Chondrocyte (in vitro differentiated cells): ENCODE data around the gene CILP. TPM values are rescaled to one million over a fixed set of nuclear protein-coding genes. Genes with fewer than 3 reads are reported as not detected.
"Not testable (repeated sequence)": the region's sequence is repeated elsewhere in the genome, so short reads cannot be mapped to it uniquely, and the experiment has no call there.

Experiments used
- DNase-seq: peaks from one replicate; pipeline ENCODE4 v3.0.0; 2021; ENCODE audit warnings: mixed read lengths, low spot score
- H3K27ac Mint-ChIP-seq: one replicate; pipeline ENCODE4 v1.8.0; 2021; ENCODE audit warnings: mild to moderate bottlenecking, moderate library complexity, mixed read lengths; ENCODE audit not compliant: unreplicated experiment
- H3K27me3 Mint-ChIP-seq: 2 replicates; pipeline ENCODE4 v1.8.0; 2021; ENCODE audit warnings: low read depth, mixed read lengths
- H3K36me3 Mint-ChIP-seq: 2 replicates; pipeline ENCODE4 v1.8.0; 2021; ENCODE audit warnings: low read depth, mixed read lengths
- H3K4me1 Mint-ChIP-seq: 2 replicates; pipeline ENCODE4 v1.8.0; 2021; ENCODE audit warnings: low read depth, mild to moderate bottlenecking, mixed read lengths
- H3K4me3 Mint-ChIP-seq: one replicate; pipeline ENCODE4 v1.8.0; 2021; ENCODE audit warnings: mild to moderate bottlenecking, moderate library complexity, mixed read lengths; ENCODE audit not compliant: unreplicated experiment
- H3K9me3 Mint-ChIP-seq: 2 replicates; pipeline ENCODE4 v1.8.0; 2021; ENCODE audit warnings: low read depth, mixed read lengths
- CTCF ChIP-seq: fragments of 200-600 bp; sonication (generic); IDR thresholded peaks from 2 replicates; pipeline ENCODE4 v1.5.0; 2021; ENCODE audit warnings: antibody characterized with exemption, mild to moderate bottlenecking, moderate library complexity
- total RNA-seq: library from RNA; stranded (reverse); gene quantifications from 3 replicates; pipeline ENCODE4 v1.2.1, GENCODE V29; 2021

CILP gene
- total RNA-seq, 1 donor from 2014 or later, result 0.22 TPM

- Mint-ChIP-seq H3K27ac (no peak overlapping the region), H3K4me1 (no peaks in the 10 kb centered on the region), H3K36me3 (no peaks in the 10 kb centered on the region), H3K27me3 (no peaks in the 10 kb centered on the region), H3K4me3 (no peak overlapping the region), H3K9me3 (no peaks in the 10 kb centered on the region)
- TF ChIP-seq CTCF, result no peak
- DNase-seq, result no peak
Measured at GRCh38 chr15:65192016-65192415, 19.3 kb downstream of the CILP start.

GRCh38 chr15:65189102-65189740, 22.1 kb downstream of the CILP start:
- H3K9me3 Mint-ChIP-seq, result no peaks in the 10 kb centered on the region
- H3K4me3 Mint-ChIP-seq, result no peak overlapping the region
- H3K27ac Mint-ChIP-seq, result no peak overlapping the region
- H3K36me3 Mint-ChIP-seq, result no peaks in the 10 kb centered on the region
- DNase-seq, result no peak
- TF ChIP-seq CTCF, result peak; percentile 93
- H3K4me1 Mint-ChIP-seq, result peaks cover 4% of the 10 kb centered on the region
- no peaks in the 10 kb centered on the region for H3K27me3 Mint-ChIP-seq

DNA sequence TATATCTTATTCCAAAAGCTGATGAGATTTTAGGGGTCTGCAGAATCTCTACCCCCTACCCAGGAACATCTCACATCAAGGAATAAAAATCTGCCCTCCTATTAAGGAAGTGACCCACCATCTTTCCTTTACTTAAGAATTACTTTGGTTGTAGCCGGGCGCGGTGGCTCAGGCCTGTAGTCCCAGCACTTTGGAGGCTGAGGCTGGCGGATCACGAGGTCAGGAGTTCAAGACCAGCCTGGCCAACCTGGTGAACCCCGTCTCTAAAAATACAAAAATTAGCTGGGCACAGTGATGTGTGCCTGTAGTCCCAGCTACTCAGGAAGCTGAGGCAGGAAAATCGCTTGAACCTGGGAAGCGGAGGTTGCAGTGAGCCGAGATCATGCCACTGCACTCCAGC, 22.8 kb downstream of the CILP start:
- H3K27ac Mint-ChIP-seq, H3K27me3 Mint-ChIP-seq, H3K9me3 Mint-ChIP-seq, DNase-seq, H3K4me3 Mint-ChIP-seq, H3K36me3 Mint-ChIP-seq, H3K4me1 Mint-ChIP-seq: not testable (repeated sequence)

- Mint-ChIP-seq H3K27me3 (no peaks in the 10 kb centered on the region), H3K4me1 (peaks cover 29% of the 10 kb centered on the region), H3K27ac (peak within 1 kb of the TSS; percentile 97), H3K36me3 (no peaks in the 10 kb centered on the region), H3K9me3 (no peaks in the 10 kb centered on the region), H3K4me3 (peak within 1 kb of the TSS; percentile 87)
- peak; percentile 95 for DNase-seq
- no peak for TF ChIP-seq CTCF
Measured at GRCh38 chr15:65184868-65185717, 26.2 kb downstream of the CILP start, which contains the start of gene CLPX. Gene CLPX (minus strand): TSS chr15:65185342. CDS start chr15:65185153, 189 bp downstream.

- Mint-ChIP-seq H3K36me3 (no peaks in the 10 kb centered on the region), H3K4me3 (peak overlapping the region; percentile 87), H3K27ac (peak overlapping the region; percentile 97), H3K9me3 (no peaks in the 10 kb centered on the region), H3K4me1 (peaks cover 31% of the 10 kb centered on the region), H3K27me3 (no peaks in the 10 kb centered on the region)
- TF ChIP-seq CTCF, result no peak
- no peak for DNase-seq
Measured at GRCh38 chr15:65184305-65184867, 26.9 kb downstream of the CILP start.
